ENCODE measurements around the gene NCKAP5.

Gene NCKAP5

DNA sequence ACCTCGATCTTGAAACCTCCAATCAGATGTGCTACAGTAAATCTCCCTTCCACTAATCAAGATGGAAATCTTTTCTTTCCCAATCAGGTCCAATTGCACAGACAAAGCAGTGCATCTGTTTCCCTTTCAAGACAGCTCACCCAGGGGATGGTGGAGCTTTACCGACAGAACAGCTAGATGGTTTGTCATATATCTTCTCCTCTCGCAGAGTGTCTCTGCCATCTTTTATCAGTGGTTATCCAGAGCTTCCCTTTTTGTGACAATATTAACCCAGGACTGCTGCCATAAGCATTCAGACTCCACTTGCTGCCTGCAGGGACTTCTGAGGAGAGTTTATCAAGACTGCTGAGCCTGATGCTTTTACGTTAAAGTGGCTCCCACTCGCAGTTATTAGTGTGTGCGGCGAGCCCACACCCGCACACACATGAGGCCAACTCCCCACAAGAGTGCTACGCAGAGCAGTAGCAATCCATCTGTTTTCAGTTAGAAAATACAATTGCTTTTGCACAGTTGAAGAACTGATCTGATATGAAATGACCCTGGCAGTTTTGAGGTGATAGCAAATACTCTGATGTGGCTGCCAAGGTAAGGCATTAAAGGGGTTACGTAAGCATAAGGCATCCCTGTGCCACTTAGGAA lies 398.9 kb downstream of the NCKAP5 start:
- Histone ChIP-seq H3K27ac (ENCODE audit: low read depth, low read length) (no peak overlapping the region), H3K9ac (ENCODE audit: low read depth, low read length) (no peak overlapping the region), H3K4me1 (ENCODE audit: insufficient read depth, low read length) (no peaks in the 10 kb centered on the region), H3K27me3 (ENCODE audit: insufficient read depth, low read length) (no peaks in the 10 kb centered on the region), H3K4me3 (ENCODE audit: low read length) (no peak overlapping the region), H3K9me3 (ENCODE audit: insufficient read depth, low read depth, low read length) (no peaks in the 10 kb centered on the region), H3K36me3 (ENCODE audit: insufficient read depth, low read length) (no peaks in the 10 kb centered on the region)
- WGBS: 94% methylated on average over 10 of the region's 10 CpGs

DNA sequence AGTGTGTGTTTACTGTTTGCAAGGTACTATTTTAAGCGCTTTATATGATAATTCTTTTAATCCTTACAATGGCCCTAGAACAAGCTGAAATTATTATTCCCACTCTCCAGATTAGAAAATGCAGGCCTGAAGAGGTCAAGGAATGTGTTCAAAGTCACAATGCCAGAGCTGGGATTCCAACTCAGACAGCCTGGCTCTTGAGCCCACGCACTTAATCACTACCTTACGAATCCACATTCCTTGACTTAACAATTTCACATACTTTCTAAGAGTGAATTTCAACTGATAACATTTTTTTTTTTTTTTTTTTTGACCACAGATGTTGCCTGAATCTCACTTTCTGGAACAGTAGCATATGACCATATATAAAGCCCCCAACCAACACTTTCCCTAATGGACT lies 400.3 kb downstream of the NCKAP5 start:
- Histone ChIP-seq H3K9ac (ENCODE audit: low read depth, low read length) (no peak overlapping the region), H3K27me3 (ENCODE audit: insufficient read depth, low read length) (no peaks in the 10 kb centered on the region), H3K36me3 (ENCODE audit: insufficient read depth, low read length) (no peaks in the 10 kb centered on the region), H3K4me1 (ENCODE audit: insufficient read depth, low read length) (no peaks in the 10 kb centered on the region), H3K4me3 (ENCODE audit: low read length) (no peak overlapping the region), H3K27ac (ENCODE audit: low read depth, low read length) (no peak overlapping the region), H3K9me3 (ENCODE audit: insufficient read depth, low read depth, low read length) (no peaks in the 10 kb centered on the region)
- 93% methylated on average over 3 of the region's 3 CpGs for WGBS

DNA sequence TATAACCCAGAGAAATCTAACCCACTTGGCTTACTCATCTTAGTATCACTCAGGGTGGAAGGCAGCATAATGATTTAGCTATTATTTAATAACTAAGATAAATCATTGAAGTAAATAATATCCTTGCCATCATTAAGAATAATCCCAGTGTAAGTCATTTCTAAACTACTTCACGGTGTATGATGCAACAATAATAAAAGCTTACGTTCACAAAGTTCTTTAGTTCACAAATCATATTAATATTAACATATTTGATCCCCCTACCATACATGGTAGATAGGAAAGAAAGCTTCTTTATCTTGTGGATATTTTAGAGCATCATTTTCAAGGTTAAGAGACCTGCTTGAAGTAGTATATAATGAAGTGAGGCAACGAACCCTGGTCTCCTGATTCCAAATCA lies 401.0 kb downstream of the NCKAP5 start:
- no peaks in the 10 kb centered on the region for H3K4me1 ChIP-seq (ENCODE audit: insufficient read depth, low read length)

DNA sequence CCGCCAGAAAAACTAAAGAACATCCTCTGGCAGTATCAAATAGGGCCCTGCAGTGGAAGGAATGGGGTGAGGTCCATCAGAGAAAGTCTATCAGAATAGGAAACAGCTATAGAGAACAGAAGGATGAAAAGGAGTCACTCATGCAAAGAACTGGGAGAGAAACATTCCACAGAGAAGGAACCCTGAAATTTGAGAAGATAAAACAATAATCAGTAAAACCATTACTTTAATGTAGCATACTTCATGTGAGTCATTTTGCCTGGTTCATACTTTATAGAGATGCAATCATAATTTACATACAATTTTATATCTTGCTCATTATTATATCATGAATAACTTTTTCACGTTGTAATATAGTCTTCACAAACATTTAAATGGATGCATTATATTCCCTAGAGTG lies 402.2 kb downstream of the NCKAP5 start:
- no peaks in the 10 kb centered on the region for H3K4me1 ChIP-seq (ENCODE audit: insufficient read depth, low read length)
- H3K27ac ChIP-seq (ENCODE audit: low read depth, low read length): no peak overlapping the region
- no peaks in the 10 kb centered on the region for H3K36me3 ChIP-seq (ENCODE audit: insufficient read depth, low read length)
- no peak overlapping the region for H3K9ac ChIP-seq (ENCODE audit: low read depth, low read length)
- WGBS: 89% methylated on average over 1 of the region's 2 CpGs
- H3K9me3 ChIP-seq (ENCODE audit: insufficient read depth, low read depth, low read length): no peaks in the 10 kb centered on the region; the same call in 1 of the 2 replicates
- H3K27me3 ChIP-seq (ENCODE audit: insufficient read depth, low read length): no peaks in the 10 kb centered on the region
- H3K4me3 ChIP-seq (ENCODE audit: low read length): no peak overlapping the region

More for the DNA sequence above, 401.0 kb downstream of the NCKAP5 start:
- 94% methylated on average over 3 of the region's 3 CpGs for WGBS
- Histone ChIP-seq H3K9me3 (ENCODE audit: insufficient read depth, low read depth, low read length) (no peaks in the 10 kb centered on the region), H3K36me3 (ENCODE audit: insufficient read depth, low read length) (no peaks in the 10 kb centered on the region), H3K4me3 (ENCODE audit: low read length) (no peak overlapping the region), H3K27ac (ENCODE audit: low read depth, low read length) (no peak overlapping the region), H3K27me3 (ENCODE audit: insufficient read depth, low read length) (no peaks in the 10 kb centered on the region), H3K9ac (ENCODE audit: low read depth, low read length) (no peak overlapping the region)

DNA sequence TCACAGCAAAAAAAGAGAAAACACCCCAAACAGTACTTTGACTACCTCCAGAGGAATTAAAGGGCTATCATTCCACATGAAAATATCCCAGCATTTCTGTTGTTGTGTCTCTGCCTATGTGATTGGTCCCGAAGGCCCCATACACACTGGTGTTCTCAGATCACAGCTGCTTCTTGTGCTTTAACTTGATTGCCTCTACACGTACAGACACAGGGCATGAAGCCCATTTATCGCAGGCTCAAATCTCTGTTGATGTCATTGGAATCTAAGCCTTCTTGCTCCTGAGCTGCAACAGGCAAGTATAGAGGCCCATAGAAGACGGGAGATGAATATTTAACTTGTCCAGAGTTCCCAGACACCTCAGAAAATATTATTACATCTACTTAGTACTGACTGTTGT lies 405.2 kb downstream of the NCKAP5 start:
- no peak overlapping the region for H3K27ac ChIP-seq (ENCODE audit: low read depth, low read length)
- 94% methylated on average over 4 of the region's 4 CpGs for WGBS

DNA sequence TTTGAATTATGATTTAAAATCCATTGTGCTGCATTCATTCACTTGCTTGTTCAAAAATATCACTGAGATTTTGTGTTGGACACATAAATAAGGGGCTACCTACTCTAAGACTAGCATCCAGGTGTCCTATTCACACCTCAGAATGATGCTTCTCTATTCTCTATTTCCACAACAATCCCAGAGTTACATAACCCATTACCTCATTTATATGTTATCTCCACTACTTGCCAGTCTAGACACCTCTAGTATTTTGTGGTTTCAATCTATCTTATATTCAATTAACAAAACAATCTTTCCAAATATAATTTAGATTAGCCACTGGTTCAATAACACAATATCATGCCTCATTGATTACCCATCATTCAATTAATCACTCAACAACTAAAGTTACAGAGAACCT lies 409.8 kb downstream of the NCKAP5 start:
- Histone ChIP-seq H3K36me3 (ENCODE audit: insufficient read depth, low read length) (no peaks in the 10 kb centered on the region), H3K9me3 (ENCODE audit: insufficient read depth, low read depth, low read length) (peaks cover 5% of the 10 kb centered on the region; the same call in 1 of the 2 replicates), H3K9ac (ENCODE audit: low read depth, low read length) (no peak overlapping the region), H3K27me3 (ENCODE audit: insufficient read depth, low read length) (no peaks in the 10 kb centered on the region), H3K27ac (ENCODE audit: low read depth, low read length) (no peak overlapping the region), H3K4me3 (ENCODE audit: low read length) (no peak overlapping the region), H3K4me1 (ENCODE audit: insufficient read depth, low read length) (no peaks in the 10 kb centered on the region)

More for the DNA sequence above, 405.2 kb downstream of the NCKAP5 start:
- H3K4me1 ChIP-seq (ENCODE audit: insufficient read depth, low read length): no peaks in the 10 kb centered on the region
- H3K27me3 ChIP-seq (ENCODE audit: insufficient read depth, low read length): no peaks in the 10 kb centered on the region
- no peak overlapping the region for H3K9ac ChIP-seq (ENCODE audit: low read depth, low read length)
- no peaks in the 10 kb centered on the region for H3K36me3 ChIP-seq (ENCODE audit: insufficient read depth, low read length)
- no peaks in the 10 kb centered on the region; the same call in 1 of the 2 replicates for H3K9me3 ChIP-seq (ENCODE audit: insufficient read depth, low read depth, low read length)
- no peak overlapping the region for H3K4me3 ChIP-seq (ENCODE audit: low read length)

DNA sequence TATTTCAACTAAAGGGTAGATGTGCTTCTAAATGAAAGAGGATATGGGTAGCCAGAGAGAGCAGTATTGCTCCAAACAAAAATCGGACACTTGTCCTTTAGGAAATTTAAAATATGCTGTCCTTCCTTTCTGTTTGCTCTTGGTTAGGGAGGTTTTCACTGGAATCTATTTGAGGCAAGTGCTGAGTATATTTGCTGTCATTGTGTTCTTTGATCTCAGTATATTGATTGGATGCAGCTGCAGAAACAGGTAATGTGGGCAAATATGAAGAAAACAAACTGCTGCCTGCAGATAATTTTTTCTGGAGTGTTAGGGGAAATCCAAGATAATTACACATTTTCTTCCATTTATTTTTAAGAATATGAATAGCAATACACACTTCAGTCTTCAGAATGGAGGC lies 410.2 kb downstream of the NCKAP5 start:
- WGBS: 100% methylated on average over 1 of the region's 1 CpG
- H3K4me1 ChIP-seq (ENCODE audit: insufficient read depth, low read length): no peaks in the 10 kb centered on the region

DNA sequence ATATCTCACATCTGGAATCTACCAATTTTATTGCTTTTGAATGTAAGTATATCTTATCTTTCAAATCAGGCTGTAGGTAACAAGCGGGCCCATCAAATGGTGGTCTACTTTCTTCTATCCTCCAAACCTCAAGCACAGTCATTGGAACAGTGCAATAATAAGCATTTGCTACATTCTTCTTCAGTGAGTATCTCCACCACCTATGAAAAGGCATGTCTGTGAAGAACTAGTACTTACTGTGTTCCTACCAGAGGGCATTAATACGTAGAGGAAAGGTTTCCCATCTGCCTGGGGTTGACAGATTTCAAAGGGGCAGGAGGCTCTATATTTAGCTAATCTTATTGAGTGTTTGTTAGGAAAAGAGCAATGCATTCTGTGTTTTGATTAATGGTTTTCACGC lies 411.1 kb downstream of the NCKAP5 start:
- Histone ChIP-seq H3K9ac (ENCODE audit: low read depth, low read length) (no peak overlapping the region), H3K4me3 (ENCODE audit: low read length) (no peak overlapping the region), H3K27ac (ENCODE audit: low read depth, low read length) (no peak overlapping the region), H3K36me3 (ENCODE audit: insufficient read depth, low read length) (no peaks in the 10 kb centered on the region), H3K4me1 (ENCODE audit: insufficient read depth, low read length) (no peaks in the 10 kb centered on the region), H3K27me3 (ENCODE audit: insufficient read depth, low read length) (no peaks in the 10 kb centered on the region), H3K9me3 (ENCODE audit: insufficient read depth, low read depth, low read length) (peaks cover 5% of the 10 kb centered on the region; the same call in 1 of the 2 replicates)
- WGBS: 98% methylated on average over 3 of the region's 3 CpGs

More for the DNA sequence above, 410.2 kb downstream of the NCKAP5 start:
- H3K27ac ChIP-seq (ENCODE audit: low read depth, low read length): no peak overlapping the region
- H3K4me3 ChIP-seq (ENCODE audit: low read length): no peak overlapping the region
- H3K27me3 ChIP-seq (ENCODE audit: insufficient read depth, low read length): no peaks in the 10 kb centered on the region
- no peaks in the 10 kb centered on the region for H3K36me3 ChIP-seq (ENCODE audit: insufficient read depth, low read length)
- H3K9ac ChIP-seq (ENCODE audit: low read depth, low read length): no peak overlapping the region
- peaks cover 5% of the 10 kb centered on the region; the same call in 1 of the 2 replicates for H3K9me3 ChIP-seq (ENCODE audit: insufficient read depth, low read depth, low read length)

DNA sequence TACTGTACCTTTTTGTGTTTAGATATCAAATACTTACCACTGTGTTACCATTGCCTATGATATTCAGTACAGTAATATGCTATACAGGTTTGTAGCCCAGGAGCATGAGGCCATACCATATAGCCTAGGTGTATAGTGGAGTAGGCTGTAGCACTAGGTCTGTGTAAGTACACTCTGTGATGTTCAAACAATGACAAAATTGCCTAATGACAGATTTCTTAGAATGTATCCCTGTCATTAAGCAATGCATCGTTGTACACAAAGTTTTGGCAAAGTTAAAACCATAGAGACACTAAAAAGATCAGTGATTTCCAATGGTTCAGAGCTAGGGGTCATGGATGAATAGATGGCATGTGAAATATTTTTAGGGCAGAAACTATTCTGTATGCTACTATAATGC lies 415.5 kb downstream of the NCKAP5 start:
- no peaks in the 10 kb centered on the region for H3K4me1 ChIP-seq (ENCODE audit: insufficient read depth, low read length)
- H3K27me3 ChIP-seq (ENCODE audit: insufficient read depth, low read length): no peaks in the 10 kb centered on the region
- H3K9ac ChIP-seq (ENCODE audit: low read depth, low read length): no peak overlapping the region
- no peaks in the 10 kb centered on the region for H3K36me3 ChIP-seq (ENCODE audit: insufficient read depth, low read length)
- 94% methylated on average over 1 of the region's 1 CpG for WGBS
- H3K4me3 ChIP-seq (ENCODE audit: low read length): no peak overlapping the region
- H3K9me3 ChIP-seq (ENCODE audit: insufficient read depth, low read depth, low read length): 0 out of 2 replicates have a peak, but pooled peaks cover 5% of the 10 kb centered on the region
- no peak overlapping the region for H3K27ac ChIP-seq (ENCODE audit: low read depth, low read length)

DNA sequence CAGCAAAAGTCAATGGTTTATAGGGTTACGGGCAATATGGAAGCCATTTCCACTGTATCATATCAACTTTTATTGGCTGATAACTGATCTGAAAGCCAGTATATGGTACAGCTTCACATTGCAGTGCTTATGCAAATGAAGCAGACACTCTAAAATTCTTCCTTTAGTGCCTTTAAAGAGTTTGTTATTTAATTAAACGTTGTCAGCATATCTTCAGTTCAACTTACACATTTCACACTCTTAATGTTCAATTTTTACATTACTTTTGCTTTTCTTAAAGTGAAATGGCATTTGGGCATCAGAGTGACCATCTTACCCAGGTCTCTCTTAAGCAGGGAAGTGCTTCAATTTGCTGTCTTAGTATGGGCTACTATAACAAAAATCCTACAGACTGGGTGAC lies 420.1 kb downstream of the NCKAP5 start:
- 100% methylated on average over 2 of the region's 2 CpGs for WGBS

DNA sequence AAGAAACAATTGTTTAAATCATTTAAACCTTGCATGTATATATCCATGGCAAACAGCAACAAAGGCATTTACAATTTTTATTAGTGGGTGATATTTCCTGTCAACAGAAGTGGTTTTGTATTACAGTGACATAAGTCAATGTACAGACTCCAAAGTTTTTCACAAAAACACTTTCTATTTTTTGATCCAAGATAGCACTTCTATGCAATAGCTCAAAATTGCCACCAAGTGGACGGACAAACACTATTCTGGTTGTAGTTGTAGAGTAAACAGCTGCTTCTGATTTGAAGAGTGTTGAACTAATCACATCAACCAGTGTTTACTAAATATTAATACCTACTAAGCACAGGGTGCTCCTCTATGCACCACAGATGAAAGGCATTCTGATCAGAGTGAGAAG lies 421.4 kb downstream of the NCKAP5 start:
- no peak overlapping the region for H3K27ac ChIP-seq (ENCODE audit: low read depth, low read length)
- no peak overlapping the region for H3K9ac ChIP-seq (ENCODE audit: low read depth, low read length)
- H3K36me3 ChIP-seq (ENCODE audit: insufficient read depth, low read length): no peaks in the 10 kb centered on the region
- H3K4me1 ChIP-seq (ENCODE audit: insufficient read depth, low read length): peaks cover 8% of the 10 kb centered on the region; the same call in 1 of the 2 replicates
- no peaks in the 10 kb centered on the region for H3K9me3 ChIP-seq (ENCODE audit: insufficient read depth, low read depth, low read length)
- H3K27me3 ChIP-seq (ENCODE audit: insufficient read depth, low read length): no peaks in the 10 kb centered on the region
- WGBS: no CpG with 5 or more reads among the region's 1 CpG
- H3K4me3 ChIP-seq (ENCODE audit: low read length): no peak overlapping the region

More for the DNA sequence above, 420.1 kb downstream of the NCKAP5 start:
- Histone ChIP-seq H3K27me3 (ENCODE audit: insufficient read depth, low read length) (no peaks in the 10 kb centered on the region), H3K36me3 (ENCODE audit: insufficient read depth, low read length) (no peaks in the 10 kb centered on the region), H3K4me1 (ENCODE audit: insufficient read depth, low read length) (no peaks in the 10 kb centered on the region), H3K9me3 (ENCODE audit: insufficient read depth, low read depth, low read length) (no peaks in the 10 kb centered on the region), H3K9ac (ENCODE audit: low read depth, low read length) (no peak overlapping the region), H3K27ac (ENCODE audit: low read depth, low read length) (no peak overlapping the region), H3K4me3 (ENCODE audit: low read length) (no peak overlapping the region)

DNA sequence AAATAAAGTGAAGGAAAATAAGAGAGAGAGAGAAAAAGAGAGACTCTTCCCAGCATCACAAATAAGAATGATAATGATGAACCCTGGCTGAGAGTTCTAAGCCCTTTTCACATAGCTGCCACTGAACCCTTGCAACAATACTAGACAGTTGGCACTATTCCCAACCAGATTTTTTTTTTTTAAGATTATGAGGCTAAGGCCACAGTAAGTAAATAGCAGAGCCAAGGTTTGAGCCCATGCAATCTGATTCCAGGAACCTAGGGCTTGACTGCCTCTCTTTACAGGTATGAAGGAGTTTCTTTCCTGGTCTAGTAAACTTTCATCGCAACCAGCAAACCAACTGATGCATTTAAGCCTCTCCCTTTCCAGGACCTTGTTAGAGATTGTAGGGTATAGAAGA lies 424.6 kb downstream of the NCKAP5 start:
- Histone ChIP-seq H3K4me3 (ENCODE audit: low read length) (no peak overlapping the region), H3K36me3 (ENCODE audit: insufficient read depth, low read length) (no peaks in the 10 kb centered on the region), H3K9me3 (ENCODE audit: insufficient read depth, low read depth, low read length) (no peaks in the 10 kb centered on the region), H3K4me1 (ENCODE audit: insufficient read depth, low read length) (peaks cover 39% of the 10 kb centered on the region), H3K27me3 (ENCODE audit: insufficient read depth, low read length) (no peaks in the 10 kb centered on the region; the same call in 1 of the 2 replicates), H3K9ac (ENCODE audit: low read depth, low read length) (no peak overlapping the region), H3K27ac (ENCODE audit: low read depth, low read length) (no peak overlapping the region)
- 83% methylated on average over 1 of the region's 1 CpG for WGBS
